GM18519 (cell line): ENCODE results near the gene LNP1.
A peak's percentile ranks its signal among the peaks of the same experiment; 100 is the strongest.
"Not testable (repeated sequence)": the region's sequence is repeated elsewhere in the genome, so short reads cannot be mapped to it uniquely, and the experiment has no call there.

Source experiments
- ATAC-seq: cut with Tn5 transposase; IDR thresholded peaks from one replicate; pipeline ENCODE4 v1.9.1; 2021; ENCODE audit warnings: mild to moderate bottlenecking, moderate library complexity; ENCODE audit not compliant: unreplicated experiment, low FRiP score

LNP1 gene

GRCh38 chr3:100426067-100426682 is 24.8 kb downstream of the LNP1 start:
- no peak for ATAC-seq

- no peak for ATAC-seq
These were observed 26.4 kb downstream of the LNP1 start for GRCh38 chr3:100427699-100428098.

- ATAC-seq = no peak
These were observed 27.9 kb downstream of the LNP1 start for GRCh38 chr3:100429187-100429716.

- no peak for ATAC-seq
These were observed 35.6 kb downstream of the LNP1 start for GRCh38 chr3:100436951-100437350.

GRCh38 chr3:100437721-100438622 is 36.6 kb downstream of the LNP1 start:
- no peak for ATAC-seq

- ATAC-seq = no peak
These were observed 37.3 kb downstream of the LNP1 start for GRCh38 chr3:100438623-100438974.

GRCh38 chr3:100440895-100441294 is 39.6 kb downstream of the LNP1 start:
- ATAC-seq = no peak

- ATAC-seq = no peak
These were observed 42.4 kb downstream of the LNP1 start for GRCh38 chr3:100443690-100444089.

GRCh38 chr3:100447067-100447466 is 45.7 kb downstream of the LNP1 start:
- ATAC-seq = not testable (repeated sequence)

GRCh38 chr3:100448079-100448478 is 46.7 kb downstream of the LNP1 start:
- no peak for ATAC-seq

- no peak for ATAC-seq
These were observed 47.9 kb downstream of the LNP1 start for GRCh38 chr3:100449214-100449613.

GRCh38 chr3:100454677-100455076 is 53.3 kb downstream of the LNP1 start:
- no peak for ATAC-seq

- ATAC-seq = no peak
These were observed 54.7 kb downstream of the LNP1 start for GRCh38 chr3:100455841-100456550.

- no peak for ATAC-seq
These were observed 55.4 kb downstream of the LNP1 start for GRCh38 chr3:100456745-100457144.

GRCh38 chr3:100457811-100458210 is 56.5 kb downstream of the LNP1 start:
- no peak for ATAC-seq

- ATAC-seq = no peak
These were observed 57.5 kb downstream of the LNP1 start for GRCh38 chr3:100458814-100459213.

GRCh38 chr3:100463002-100463401 is 61.7 kb downstream of the LNP1 start:
- peak; percentile 87 for ATAC-seq

- ATAC-seq = no peak
These were observed 62.4 kb downstream of the LNP1 start for GRCh38 chr3:100463646-100464155.

- ATAC-seq = no peak
These were observed 64.8 kb downstream of the LNP1 start for GRCh38 chr3:100465892-100466777.

GRCh38 chr3:100467133-100467532 is 65.8 kb downstream of the LNP1 start:
- no peak for ATAC-seq
